PFSK-1 (cell line): Measurements from ENCODE around the gene KRT6B. TPM values are rescaled to one million over a fixed set of nuclear protein-coding genes. Genes with fewer than 3 reads are reported as not detected.

Experiments
- FOXP2 ChIP-seq: optimal IDR thresholded peaks from 2 replicates; pipeline ENCODE3; 2011; ENCODE audit warnings: borderline replicate concordance, control low read depth, inconsistent platforms; ENCODE audit not compliant: insufficient read depth; ENCODE audit errors: extremely low read length, extremely low read depth
- POLR2AphosphoS5 ChIP-seq: IDR thresholded peaks from 2 replicates; pipeline ENCODE4 v1.6.1; 2012; ENCODE audit warnings: low read depth, mild to moderate bottlenecking, control low read depth, low read length, moderate library complexity
- REST ChIP-seq, 2 experiments: IDR thresholded peaks; 2 replicates each; pipeline versions ENCODE4 v1.6.1 to v1.8.0; 2011 to 2012; ENCODE audit warnings: low read depth in 2 of 2, low read length in 2 of 2, control low read depth in 1 of 2, inconsistent platforms in 1 of 2, mild to moderate bottlenecking in 1 of 2, moderate library complexity in 1 of 2; ENCODE audit not compliant: insufficient read depth in 1 of 2
- SIN3A ChIP-seq: IDR thresholded peaks from 2 replicates; pipeline ENCODE4 v1.6.1; 2012; ENCODE audit warnings: mild to moderate bottlenecking, low read length, moderate library complexity, borderline replicate concordance; ENCODE audit not compliant: insufficient read depth
- TAF1 ChIP-seq: IDR thresholded peaks from 2 replicates; pipeline ENCODE4 v1.6.1; 2012; ENCODE audit warnings: low read length, control low read depth, borderline replicate concordance; ENCODE audit not compliant: insufficient read depth
- polyA plus RNA-seq: library from polyadenylated mRNA; unstranded; fragments of >200 nt; gene quantifications from one replicate; pipeline ENCODE4 v1.2.1, GENCODE V29; 2012; ENCODE audit warnings: low read depth, missing spikeins; ENCODE audit not compliant: insufficient read length

The KRT6B gene
- polyA plus RNA-seq = not detected

DNA sequence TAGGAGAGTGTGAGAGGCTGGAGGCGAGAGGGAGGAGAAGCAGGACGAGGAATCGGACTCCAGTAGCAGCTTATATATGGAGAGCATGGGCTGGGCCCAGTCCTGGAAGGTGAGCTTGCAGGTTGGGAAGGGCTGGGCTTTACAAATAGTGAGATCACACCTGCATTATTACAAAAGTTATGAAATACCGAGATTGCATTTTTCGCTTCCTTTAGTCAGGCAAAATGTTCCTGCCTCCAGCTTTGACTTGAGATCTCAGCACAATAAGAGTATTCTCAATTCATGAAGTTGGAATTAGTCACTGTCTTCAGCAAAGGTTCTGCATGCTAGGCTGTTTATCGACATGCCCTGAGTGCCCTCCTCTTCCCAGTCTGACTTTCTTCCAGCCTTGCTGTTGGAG is at the start of gene KRT6B:
Gene KRT6B, minus strand, starts transcription at position 46 of the 400 bp plus-strand sequence. CDS start 68 bp downstream, outside the sequence.
- no peak for TF ChIP-seq TAF1
- TF ChIP-seq FOXP2 = no peak
- TF ChIP-seq POLR2AphosphoS5 = no peak
- no peak for TF ChIP-seq REST (IDR thresholded peaks at IDR 0.05; ENCODE audit: insufficient read depth in 1 of 2, low read depth in 2 of 2, low read length in 2 of 2)
- TF ChIP-seq SIN3A = no peak

- TF ChIP-seq TAF1 (no peak), FOXP2 (no peak), POLR2AphosphoS5 (no peak), REST (IDR thresholded peaks at IDR 0.05; ENCODE audit: insufficient read depth in 1 of 2, low read depth in 2 of 2, low read length in 2 of 2) (no peak), SIN3A (no peak)
Observed at GRCh38 chr12:52501490-52501889, 49.5 kb upstream of the KRT6B start.

GRCh38 chr12:52499806-52500560 is 48.0 kb upstream of the KRT6B start:
- no peak for TF ChIP-seq TAF1

DNA sequence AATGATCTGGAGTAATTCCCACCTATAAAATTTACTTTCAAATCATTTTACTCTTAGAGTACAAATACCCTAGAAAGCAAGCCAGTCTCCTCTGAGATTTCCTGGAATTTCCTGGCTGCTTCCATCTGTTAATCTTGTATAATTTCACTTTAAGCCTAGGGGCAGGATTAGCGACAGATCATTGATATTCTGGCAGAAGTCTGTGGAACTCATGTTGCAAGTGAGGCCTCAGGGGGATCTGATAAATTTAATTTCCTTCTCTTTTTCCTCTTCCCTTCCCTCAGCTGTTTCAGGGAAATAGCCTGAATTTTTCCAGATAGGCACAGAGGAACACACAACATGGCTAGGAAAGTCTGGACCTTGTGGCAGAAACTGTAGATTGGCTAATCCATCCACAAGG is 47.0 kb upstream of the KRT6B start:
- no peak for TF ChIP-seq SIN3A

DNA sequence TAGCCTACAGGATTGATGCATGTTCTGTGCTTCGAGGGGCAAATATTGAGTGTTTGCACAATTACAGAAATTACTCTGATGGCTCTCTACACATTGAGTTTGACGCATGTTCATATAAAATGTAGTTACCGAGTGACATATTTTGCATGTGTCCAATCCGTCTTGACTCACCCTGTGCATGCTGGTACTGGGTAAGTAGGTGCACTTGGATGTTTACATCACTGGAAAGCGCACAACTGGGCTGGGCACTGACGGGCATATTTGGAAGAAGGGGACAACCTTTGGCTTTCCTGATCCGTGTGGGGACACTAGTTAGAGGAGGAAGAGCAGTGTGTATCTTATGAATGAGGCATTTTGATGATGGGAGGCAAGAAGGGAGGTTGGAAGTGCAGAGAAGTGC is 46.0 kb upstream of the KRT6B start:
- TF ChIP-seq SIN3A (no peak), FOXP2 (no peak), REST (IDR thresholded peaks at IDR 0.05; ENCODE audit: insufficient read depth in 1 of 2, low read depth in 2 of 2, low read length in 2 of 2) (no peak), TAF1 (no peak), POLR2AphosphoS5 (no peak)

GRCh38 chr12:52496590-52497071 is 44.7 kb upstream of the KRT6B start:
- TF ChIP-seq POLR2AphosphoS5 (no peak), REST (IDR thresholded peaks at IDR 0.05; ENCODE audit: insufficient read depth in 1 of 2, low read depth in 2 of 2, low read length in 2 of 2) (no peak), FOXP2 (no peak), TAF1 (no peak), SIN3A (no peak)
